Measurements from ENCODE around the gene PRR33. TPM values are rescaled to one million over a fixed set of nuclear protein-coding genes. Genes with fewer than 3 reads are reported as not detected.

Gene PRR33
- total and polyA plus RNA-seq, 12 donors = 0.09 to 6.5 (median 3.5) TPM

- Histone ChIP-seq H3K27ac (peak overlapping the region in 9 of 10 donors; percentile 39 to 84 (median 66)), H3K27me3 (peaks cover 0 to 12% (median 5%) of the 10 kb centered on the region in 7 donors)
- ATAC-seq = peak in 5 of 8 donors; percentile 6 to 36 (median 11)
Measured at GRCh38 chr11:1873048-1873812, 18.5 kb downstream of the PRR33 start.

GRCh38 chr11:1872267-1872985, 19.3 kb downstream of the PRR33 start:
- TF ChIP-seq CTCF (IDR thresholded peaks at IDR 0.05) = no peak
- Histone ChIP-seq H3K9me3 (no peaks in the 10 kb centered on the region), H3K4me1 (peaks cover 9 to 67% (median 36%) of the 10 kb centered on the region in 9 donors), H3K27ac (peak overlapping the region in 8 of 10 donors; percentile 40 to 84 (median 68)), H3K36me3 (no peaks in the 10 kb centered on the region), H3K27me3 (peaks cover 0 to 12% (median 5%) of the 10 kb centered on the region in 7 donors), H3K4me3 (peak overlapping the region in 8 of 10 donors; percentile 7 to 59 (median 42))
- WGBS, 2 donors = 82 to 83% methylated on average over 24 to 25 of the region's 25 CpGs
- ATAC-seq (peak in 1 of 8 donors; percentile 2), DNase-seq (peak in 1 of 2 donors; percentile 10)
- intact Hi-C loops (cut with DNase I) = no loop called here

More at GRCh38 chr11:1873048-1873812, 18.5 kb downstream of the PRR33 start:
- peaks cover 17 to 66% (median 43%) of the 10 kb centered on the region in 9 donors for H3K4me1 ChIP-seq
- no peak for TF ChIP-seq CTCF (IDR thresholded peaks at IDR 0.05)
- no peaks in the 10 kb centered on the region for H3K36me3 ChIP-seq
- intact Hi-C loops (cut with DNase I) = no loop called here
- 34 to 48% methylated on average over 9 to 11 of the region's 11 CpGs for WGBS, 2 donors
- DNase-seq = peak in 1 of 2 donors; percentile 32
- H3K4me3 ChIP-seq = peak overlapping the region in 8 of 10 donors; percentile 7 to 55 (median 32)
- no peaks in the 10 kb centered on the region for H3K9me3 ChIP-seq

- Histone ChIP-seq H3K36me3 (peaks cover 0 to 3% (median 0%) of the 10 kb centered on the region in 9 donors), H3K27me3 (peaks cover 0 to 12% (median 5%) of the 10 kb centered on the region in 7 donors), H3K4me3 (peak overlapping the region in 9 of 10 donors; percentile 29 to 59 (median 55)), H3K4me1 (peaks cover under 1 to 64% (median 28%) of the 10 kb centered on the region in 9 donors), H3K27ac (peak overlapping the region in 9 of 10 donors; percentile 22 to 90 (median 78)), H3K9me3 (no peaks in the 10 kb centered on the region)
- WGBS, 2 donors = 83 to 85% methylated on average over 15 of the region's 15 CpGs
- no peak for TF ChIP-seq CTCF (IDR thresholded peaks at IDR 0.05)
- ATAC-seq (no peak), DNase-seq (peak in 1 of 2 donors; percentile 6)
- intact Hi-C loops (cut with DNase I) = no loop called here
Measured at GRCh38 chr11:1871531-1871930, 20.2 kb downstream of the PRR33 start.

Measured in heart right ventricle (tissue), 16 donors.